ENCODE measurements around the gene GNAZ.
"Not testable (repeated sequence)": the region's sequence is repeated elsewhere in the genome, so short reads cannot be mapped to it uniquely, and the experiment has no call there.

GNAZ gene

DNA sequence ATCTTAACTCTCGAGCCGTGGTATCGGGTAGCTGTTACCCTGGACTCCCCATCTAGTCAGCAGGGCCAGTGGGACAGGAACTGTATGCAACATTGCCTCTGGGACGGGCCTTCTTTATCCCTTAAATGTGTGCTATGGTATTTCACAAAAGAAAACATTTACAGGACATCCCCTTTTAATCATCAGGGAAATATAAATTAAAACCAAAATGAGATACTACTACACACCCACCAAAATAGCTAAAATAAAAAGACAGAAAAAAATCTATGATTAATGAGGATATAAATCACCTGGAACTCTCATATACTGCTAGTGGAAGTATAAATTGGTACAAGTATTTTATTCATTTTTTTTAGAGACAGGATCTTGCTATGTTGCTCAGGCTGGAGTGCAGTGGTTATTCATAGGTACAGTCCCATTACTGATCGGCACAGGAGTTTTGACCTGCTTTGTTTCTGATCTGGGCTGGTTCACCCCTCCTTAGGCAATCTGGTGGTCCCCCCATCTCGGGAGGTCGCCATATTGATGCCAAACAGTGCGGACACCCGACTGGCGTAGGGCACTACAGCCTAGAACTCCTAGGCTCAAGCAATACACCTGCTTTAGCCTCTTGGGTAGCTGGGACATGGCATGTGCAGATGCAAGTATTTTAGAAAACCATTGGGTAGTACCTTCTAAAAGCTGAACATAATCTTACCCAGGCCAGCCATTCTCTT is 62.2 kb downstream of the GNAZ start:
- no peak overlapping the region for H3K27ac Mint-ChIP-seq (ENCODE audit: low read depth)
- no peak for ATAC-seq (replicated peaks; ENCODE audit: extremely low read depth, poor library complexity, severe bottlenecking)
- no peaks in the 10 kb centered on the region for H3K36me3 Mint-ChIP-seq (ENCODE audit: insufficient read depth)
- DNase-seq (ENCODE audit: low spot score in 2 of 2), result no peak
- no peak overlapping the region for H3K4me3 Mint-ChIP-seq
- peaks cover 8% of the 10 kb centered on the region for H3K4me1 Mint-ChIP-seq
- H3K9me3 Mint-ChIP-seq, result no peaks in the 10 kb centered on the region
- H3K27me3 Mint-ChIP-seq, result no peaks in the 10 kb centered on the region

DNA sequence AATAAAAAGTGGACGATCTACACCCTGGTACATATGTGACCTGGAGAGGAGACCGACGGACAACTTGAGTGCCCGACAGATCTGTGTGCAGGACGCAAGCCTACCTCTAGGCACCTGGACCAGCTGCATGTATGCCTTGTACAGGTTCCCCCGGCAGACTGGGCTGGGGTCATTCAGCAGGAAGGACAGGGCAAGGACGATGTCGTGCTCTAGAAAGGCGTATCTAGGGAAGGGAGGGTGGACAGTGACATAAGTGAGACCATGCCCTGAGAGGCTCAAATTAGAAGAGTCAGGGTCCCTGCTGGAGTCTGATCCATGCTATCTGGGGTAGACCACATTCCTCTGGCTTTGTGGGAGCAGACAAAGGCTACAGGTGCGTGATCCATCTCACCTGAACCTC is 63.6 kb downstream of the GNAZ start:
- Mint-ChIP-seq H3K9me3 (no peaks in the 10 kb centered on the region), H3K27ac (ENCODE audit: low read depth) (no peak overlapping the region), H3K4me3 (no peak overlapping the region), H3K4me1 (peaks cover 22% of the 10 kb centered on the region), H3K27me3 (no peaks in the 10 kb centered on the region), H3K36me3 (ENCODE audit: insufficient read depth) (peaks cover 4% of the 10 kb centered on the region)
- DNase-seq (ENCODE audit: low spot score in 2 of 2) (no peak), ATAC-seq (replicated peaks; ENCODE audit: extremely low read depth, poor library complexity, severe bottlenecking) (no peak)

DNA sequence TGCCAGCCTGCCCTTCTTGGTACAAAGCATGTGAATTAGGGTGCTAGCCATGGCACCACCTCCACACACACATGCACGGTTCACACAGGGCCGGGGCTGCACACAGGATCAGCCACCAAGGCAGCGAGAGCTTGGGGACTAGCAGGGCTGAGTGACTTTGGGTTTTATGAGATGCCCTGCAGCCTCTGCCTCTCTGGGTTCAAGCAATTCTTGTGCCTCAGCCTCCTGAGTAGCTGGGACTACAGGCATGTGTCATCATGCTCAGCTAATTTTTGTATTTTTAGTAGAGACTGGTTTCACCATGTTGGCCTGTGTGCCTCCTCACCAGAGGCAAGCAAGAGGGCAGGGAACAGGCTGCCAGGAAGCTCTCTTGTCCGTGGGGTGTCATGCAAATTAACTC is 66.7 kb downstream of the GNAZ start:
- ATAC-seq (replicated peaks; ENCODE audit: extremely low read depth, poor library complexity, severe bottlenecking); H3K27me3 Mint-ChIP-seq; H3K9me3 Mint-ChIP-seq; H3K36me3 Mint-ChIP-seq (ENCODE audit: insufficient read depth); DNase-seq (ENCODE audit: low spot score in 2 of 2): not testable (repeated sequence)
- H3K4me1 Mint-ChIP-seq, result peaks cover 41% of the 10 kb centered on the region
- peak overlapping the region; percentile 98 for H3K27ac Mint-ChIP-seq (ENCODE audit: low read depth)
- H3K4me3 Mint-ChIP-seq, result peak overlapping the region; percentile 78

DNA sequence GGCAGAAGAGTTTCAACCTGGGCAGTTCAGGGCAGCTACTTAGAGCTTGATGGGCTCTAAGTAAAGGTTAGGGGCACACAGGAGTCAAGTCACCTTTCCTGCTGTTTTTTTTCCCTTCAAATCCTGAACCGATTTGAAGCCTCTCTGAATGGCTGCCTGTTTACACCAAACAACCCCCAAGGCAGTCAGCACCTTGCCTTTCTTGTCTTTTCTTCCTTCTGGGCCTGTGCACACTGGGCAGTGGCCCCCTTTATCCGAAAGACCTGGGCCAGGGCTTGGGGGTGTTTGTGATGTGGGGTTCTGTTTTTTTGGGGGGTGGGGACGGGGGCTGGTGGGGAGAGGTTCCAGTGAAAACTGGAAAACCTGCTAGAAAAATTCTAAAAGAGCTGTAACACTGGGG is 67.1 kb downstream of the GNAZ start:
- ATAC-seq (replicated peaks; ENCODE audit: extremely low read depth, poor library complexity, severe bottlenecking), result no peak
- Mint-ChIP-seq H3K4me3 (peak overlapping the region; percentile 78), H3K9me3 (no peaks in the 10 kb centered on the region), H3K36me3 (ENCODE audit: insufficient read depth) (peaks cover 14% of the 10 kb centered on the region), H3K4me1 (peaks cover 46% of the 10 kb centered on the region), H3K27ac (ENCODE audit: low read depth) (peak overlapping the region; percentile 98), H3K27me3 (no peaks in the 10 kb centered on the region)
- no peak for DNase-seq (ENCODE audit: low spot score in 2 of 2)

DNA sequence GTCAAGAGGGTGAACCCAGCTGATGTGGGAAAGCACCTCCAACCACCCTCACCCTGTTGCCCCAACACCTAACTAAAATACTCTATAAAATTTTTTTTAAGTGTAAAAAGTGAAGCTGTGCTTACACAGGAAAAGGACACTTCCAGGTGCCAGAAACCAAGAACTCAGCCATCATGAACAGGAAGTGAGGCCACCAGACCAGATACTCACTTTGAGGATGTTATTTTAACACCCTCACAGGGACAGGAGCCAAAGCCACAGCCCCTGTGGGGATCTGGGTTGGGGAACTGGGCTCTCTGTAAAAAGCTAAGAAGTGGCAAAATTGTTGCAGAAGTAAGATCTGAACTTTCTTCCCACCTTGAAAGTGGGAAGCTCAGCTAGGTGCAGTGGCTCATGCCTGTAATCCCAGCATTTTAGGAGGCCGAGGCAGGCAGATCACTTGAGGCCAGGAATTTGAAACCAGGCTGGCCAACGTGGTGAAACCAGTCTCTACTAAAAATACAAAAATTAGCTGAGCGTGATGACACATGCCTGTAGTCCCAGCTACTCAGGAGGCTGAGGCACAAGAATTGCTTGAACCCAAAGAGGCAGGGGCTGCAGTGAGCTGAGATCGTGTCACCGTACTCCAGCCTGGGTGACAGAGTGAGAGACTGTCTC is 67.7 kb downstream of the GNAZ start:
- Mint-ChIP-seq H3K27ac (ENCODE audit: low read depth) (peak overlapping the region; percentile 98), H3K4me1 (peaks cover 51% of the 10 kb centered on the region), H3K9me3 (no peaks in the 10 kb centered on the region), H3K36me3 (ENCODE audit: insufficient read depth) (peaks cover 17% of the 10 kb centered on the region), H3K27me3 (no peaks in the 10 kb centered on the region), H3K4me3 (peak overlapping the region; percentile 78)
- DNase-seq (ENCODE audit: low spot score in 2 of 2) (peak; percentile 43 to 79), ATAC-seq (replicated peaks; ENCODE audit: extremely low read depth, poor library complexity, severe bottlenecking) (peak; percentile 72)

DNA sequence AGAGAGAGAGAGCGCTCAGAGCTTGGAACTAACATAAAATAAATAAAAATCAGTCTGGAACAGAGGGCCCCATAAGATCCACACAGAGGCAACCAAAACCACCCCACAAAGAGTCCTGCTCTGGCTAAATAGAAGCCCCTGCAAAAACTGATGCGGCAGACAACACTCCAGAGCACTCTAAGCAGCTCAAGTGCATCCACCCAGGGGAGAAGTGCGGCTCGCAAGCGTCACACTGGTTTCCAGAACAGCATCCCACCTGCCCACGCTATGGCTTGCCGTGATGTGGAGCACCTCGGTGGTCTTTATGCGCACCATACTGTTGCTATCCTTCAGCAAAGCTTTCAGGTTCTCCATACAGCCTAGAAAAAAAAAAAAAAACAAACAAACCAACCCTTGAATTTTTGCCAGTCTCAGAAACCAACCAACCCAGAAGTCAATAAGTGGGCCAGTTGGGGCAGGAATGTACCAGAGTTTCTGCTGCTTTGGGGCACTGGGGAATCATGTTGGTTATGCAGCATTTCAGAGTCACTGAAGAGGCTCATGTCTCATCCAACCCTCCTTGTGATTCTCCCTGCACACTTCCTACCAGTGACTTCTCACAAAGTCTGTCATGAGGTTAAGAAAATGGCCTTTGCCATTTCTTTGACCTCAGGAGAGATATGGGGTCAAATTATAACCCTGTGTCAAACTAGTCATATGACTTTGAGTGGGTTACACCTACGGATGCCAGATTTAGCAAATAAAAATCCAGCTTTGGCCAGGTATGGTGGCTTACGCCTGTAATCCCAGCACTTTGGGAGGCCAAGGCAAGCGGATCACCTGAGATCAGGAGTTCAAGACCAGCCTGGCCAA is 68.5 kb downstream of the GNAZ start:
- Mint-ChIP-seq H3K27me3 (no peaks in the 10 kb centered on the region), H3K4me1 (peaks cover 58% of the 10 kb centered on the region), H3K36me3 (ENCODE audit: insufficient read depth) (peaks cover 17% of the 10 kb centered on the region), H3K9me3 (no peaks in the 10 kb centered on the region), H3K4me3 (peak overlapping the region; percentile 78), H3K27ac (ENCODE audit: low read depth) (peak overlapping the region; percentile 98)
- ATAC-seq (replicated peaks; ENCODE audit: extremely low read depth, poor library complexity, severe bottlenecking) (no peak), DNase-seq (ENCODE audit: low spot score in 2 of 2) (no peak)

DNA sequence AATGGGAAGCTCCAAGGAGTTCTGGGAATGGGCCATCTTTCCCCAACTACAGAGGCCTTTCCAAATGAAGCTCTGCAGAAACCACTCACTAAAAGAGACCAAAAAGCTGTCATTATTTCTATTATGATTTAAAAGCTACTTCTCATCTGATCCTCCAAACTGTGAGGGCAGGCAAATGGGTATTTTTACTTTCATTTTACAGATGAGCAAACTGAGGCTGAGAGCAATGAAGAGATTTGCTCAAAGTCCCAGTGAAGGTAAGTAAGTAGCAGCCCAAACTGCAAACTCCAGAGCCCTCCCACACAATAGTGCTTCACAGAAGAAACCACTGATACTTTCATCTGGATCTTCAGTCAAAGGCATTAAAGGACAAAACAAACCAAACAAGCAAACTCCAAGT is 70.1 kb downstream of the GNAZ start:
- H3K27ac Mint-ChIP-seq (ENCODE audit: low read depth), result peak overlapping the region; percentile 97
- H3K4me1 Mint-ChIP-seq, result peaks cover 69% of the 10 kb centered on the region
- peaks cover 22% of the 10 kb centered on the region for H3K36me3 Mint-ChIP-seq (ENCODE audit: insufficient read depth)

DNA sequence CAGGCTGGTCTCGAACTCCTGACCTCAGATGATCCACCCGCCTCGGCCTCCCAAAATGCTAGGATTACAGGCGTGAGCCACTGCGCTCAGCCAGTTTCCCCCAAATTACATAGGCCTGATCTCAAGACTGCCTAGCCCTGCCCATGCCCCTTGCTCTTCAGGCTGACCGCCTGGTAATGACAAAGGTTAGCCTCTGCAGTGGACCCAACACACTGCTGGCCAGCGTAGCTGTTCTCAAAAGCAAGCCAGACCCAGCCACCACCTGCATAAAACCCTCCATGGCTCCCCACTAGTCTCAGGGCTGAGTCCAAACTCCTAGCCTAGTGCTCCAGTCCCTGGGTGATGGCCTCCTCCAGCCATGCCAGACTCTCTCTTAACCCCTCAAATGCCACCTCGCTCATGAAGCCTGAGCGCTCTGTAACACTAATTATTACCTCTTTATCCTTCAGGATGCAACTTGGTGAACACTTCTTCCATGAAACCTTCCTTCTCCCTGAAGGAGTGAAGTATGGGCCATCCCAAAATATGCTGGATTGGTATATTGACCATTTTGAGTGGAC is 72.3 kb downstream of the GNAZ start:
- Mint-ChIP-seq H3K36me3 (ENCODE audit: insufficient read depth) (peaks cover 26% of the 10 kb centered on the region), H3K27me3 (no peaks in the 10 kb centered on the region), H3K4me3 (peak overlapping the region; percentile 71), H3K27ac (ENCODE audit: low read depth) (peak overlapping the region; percentile 97), H3K9me3 (no peaks in the 10 kb centered on the region), H3K4me1 (peaks cover 68% of the 10 kb centered on the region)
- no peak for ATAC-seq (replicated peaks; ENCODE audit: extremely low read depth, poor library complexity, severe bottlenecking)
- no peak for DNase-seq (ENCODE audit: low spot score in 2 of 2)

More for the DNA sequence above, 70.1 kb downstream of the GNAZ start:
- no peak for DNase-seq (ENCODE audit: low spot score in 2 of 2)
- Mint-ChIP-seq H3K4me3 (no peak overlapping the region), H3K9me3 (no peaks in the 10 kb centered on the region), H3K27me3 (no peaks in the 10 kb centered on the region)
- ATAC-seq (replicated peaks; ENCODE audit: extremely low read depth, poor library complexity, severe bottlenecking), result no peak

DNA sequence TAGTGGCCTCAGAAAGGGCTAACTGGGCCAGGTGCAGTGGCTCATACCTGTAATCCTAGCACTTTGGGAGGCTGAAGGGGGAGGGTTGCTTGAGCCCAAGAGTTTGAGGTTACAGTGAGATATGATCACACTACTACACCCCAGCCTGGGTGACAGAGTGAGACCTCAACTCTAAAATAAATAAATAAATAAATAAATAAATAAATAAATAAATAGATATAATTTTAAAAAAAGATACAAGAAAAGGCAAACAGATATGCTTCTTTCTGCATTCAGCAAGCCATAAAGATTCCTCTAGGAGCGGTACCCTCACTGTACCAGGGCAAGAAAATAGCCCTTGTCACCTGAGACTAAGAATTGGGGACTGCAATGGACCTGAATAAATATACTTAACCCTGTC is 72.8 kb downstream of the GNAZ start:
- no peak for DNase-seq (ENCODE audit: low spot score in 2 of 2)
- Mint-ChIP-seq H3K4me3 (peak overlapping the region; percentile 71), H3K9me3 (no peaks in the 10 kb centered on the region), H3K27ac (ENCODE audit: low read depth) (peak overlapping the region; percentile 97), H3K36me3 (ENCODE audit: insufficient read depth) (peaks cover 25% of the 10 kb centered on the region), H3K4me1 (peaks cover 65% of the 10 kb centered on the region), H3K27me3 (no peaks in the 10 kb centered on the region)
- ATAC-seq (replicated peaks; ENCODE audit: extremely low read depth, poor library complexity, severe bottlenecking), result no peak

DNA sequence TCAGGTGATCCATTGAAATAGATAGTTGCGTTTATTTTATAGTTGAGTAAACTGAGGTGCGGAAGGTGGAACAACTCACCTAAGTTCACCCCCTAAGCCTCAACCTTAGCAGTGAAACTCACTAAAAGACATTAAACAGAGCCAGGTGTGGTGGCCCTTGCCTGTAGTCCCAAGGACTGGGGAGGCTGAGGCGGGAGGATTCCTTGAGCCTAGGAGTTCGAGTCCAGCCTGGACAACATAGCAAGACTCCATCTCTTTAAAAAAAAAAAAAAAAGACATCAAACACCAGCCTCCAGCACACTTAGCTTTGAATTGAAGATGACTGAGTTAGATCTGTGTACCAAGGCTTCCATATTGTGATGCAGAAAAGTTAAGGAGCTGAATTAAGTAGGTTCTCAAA is 74.1 kb downstream of the GNAZ start:
- H3K9me3 Mint-ChIP-seq, result no peaks in the 10 kb centered on the region
- H3K4me3 Mint-ChIP-seq, result peak overlapping the region; percentile 64
- peaks cover 22% of the 10 kb centered on the region for H3K36me3 Mint-ChIP-seq (ENCODE audit: insufficient read depth)
- no peak for DNase-seq (ENCODE audit: low spot score in 2 of 2)
- peaks cover 55% of the 10 kb centered on the region for H3K4me1 Mint-ChIP-seq
- peak overlapping the region; percentile 94 for H3K27ac Mint-ChIP-seq (ENCODE audit: low read depth)
- no peak for ATAC-seq (replicated peaks; ENCODE audit: extremely low read depth, poor library complexity, severe bottlenecking)
- no peaks in the 10 kb centered on the region for H3K27me3 Mint-ChIP-seq

DNA sequence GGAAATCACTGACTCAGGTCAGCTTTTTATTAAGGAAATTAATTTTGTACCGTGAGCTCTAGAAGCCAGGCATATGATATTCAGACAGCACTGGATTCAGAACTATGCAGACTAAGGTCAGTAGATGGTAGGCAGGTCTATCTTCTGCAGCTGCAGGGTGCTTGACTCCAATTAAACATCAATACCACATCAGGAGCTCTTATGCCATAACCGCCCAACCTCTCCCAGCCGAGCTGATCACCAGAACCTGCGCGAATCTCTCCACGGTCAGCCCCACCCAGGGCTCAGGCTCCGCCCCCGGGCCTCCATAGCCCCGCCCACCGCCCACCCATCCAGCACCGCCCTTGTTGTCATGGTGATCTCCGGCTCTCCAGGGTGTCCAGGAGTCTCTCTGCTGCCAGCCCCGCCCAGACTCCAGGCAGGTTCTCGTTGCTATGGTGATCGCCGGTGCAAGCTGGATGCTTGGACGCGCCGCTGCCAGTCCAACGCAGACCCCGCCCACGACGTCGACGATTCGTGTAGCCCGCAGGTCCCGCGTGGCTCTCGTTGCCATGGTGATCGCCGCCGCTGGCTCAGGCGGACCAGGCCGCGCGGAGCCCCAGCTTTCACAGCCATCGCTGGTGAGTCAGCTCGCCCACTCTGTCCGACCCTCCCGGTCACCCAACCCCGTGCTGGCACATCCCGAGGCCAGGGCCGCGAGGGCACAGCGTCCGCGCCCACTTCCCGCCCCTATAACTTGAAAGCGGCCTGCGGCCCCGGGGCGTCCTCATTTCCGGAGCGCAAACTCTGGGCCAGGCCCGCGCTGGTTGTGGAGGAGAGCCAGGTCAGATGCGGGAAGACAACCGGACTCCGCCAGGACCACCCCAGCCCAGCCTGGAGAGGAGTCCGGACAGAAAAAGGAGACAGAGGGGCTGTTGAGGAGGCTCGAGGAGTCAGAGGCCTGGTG is 74.9 kb downstream of the GNAZ start, which contains the start of gene RAB36:
RAB36 (plus strand) TSS at position 546 of the 946 bp plus-strand sequence. CDS start 1,140 bp downstream, outside the sequence.
- DNase-seq (ENCODE audit: low spot score in 2 of 2) (peak; percentile 84 to 85), ATAC-seq (replicated peaks; ENCODE audit: extremely low read depth, poor library complexity, severe bottlenecking) (peak; percentile 39)
- Mint-ChIP-seq H3K27ac (ENCODE audit: low read depth) (peak within 1 kb of the TSS; percentile 94), H3K4me3 (peak within 1 kb of the TSS; percentile 64), H3K27me3 (no peaks in the 10 kb centered on the region), H3K36me3 (ENCODE audit: insufficient read depth) (peaks cover 22% of the 10 kb centered on the region), H3K4me1 (peaks cover 53% of the 10 kb centered on the region), H3K9me3 (no peaks in the 10 kb centered on the region)

Data from central memory CD8-positive, alpha-beta T cell (primary cell).